Measurements from ENCODE around the gene NAALADL2. TPM values are rescaled to one million over a fixed set of nuclear protein-coding genes. Genes with fewer than 3 reads are reported as not detected.

Gene NAALADL2
- total RNA-seq, 1 experiment from 2014 or later, result 1.5 TPM

DNA sequence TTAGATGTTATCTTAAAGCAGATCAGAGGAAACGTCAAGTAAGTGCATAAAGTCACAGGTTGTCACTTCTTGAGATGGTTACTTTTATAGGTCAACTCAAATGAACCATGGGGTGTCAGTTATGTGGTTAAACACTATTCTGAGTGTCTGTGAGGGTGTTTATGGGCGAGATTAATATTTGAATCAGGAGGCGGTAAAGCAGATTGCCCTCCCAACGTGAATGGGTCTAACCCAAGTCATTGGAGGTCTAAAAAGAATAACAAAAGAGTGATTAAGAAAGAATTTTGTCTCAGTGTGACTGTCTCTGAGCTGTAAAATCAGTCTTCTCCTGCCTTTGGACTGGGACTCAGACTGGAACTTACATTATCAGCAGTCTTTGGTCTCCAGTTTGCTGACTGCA, 977.5 kb downstream of the NAALADL2 start:
- DNase-seq (ENCODE audit: low spot score), result no peak

GRCh38 chr3:175837962-175838361, 978.8 kb downstream of the NAALADL2 start:
- no peak for DNase-seq (ENCODE audit: low spot score)

DNA sequence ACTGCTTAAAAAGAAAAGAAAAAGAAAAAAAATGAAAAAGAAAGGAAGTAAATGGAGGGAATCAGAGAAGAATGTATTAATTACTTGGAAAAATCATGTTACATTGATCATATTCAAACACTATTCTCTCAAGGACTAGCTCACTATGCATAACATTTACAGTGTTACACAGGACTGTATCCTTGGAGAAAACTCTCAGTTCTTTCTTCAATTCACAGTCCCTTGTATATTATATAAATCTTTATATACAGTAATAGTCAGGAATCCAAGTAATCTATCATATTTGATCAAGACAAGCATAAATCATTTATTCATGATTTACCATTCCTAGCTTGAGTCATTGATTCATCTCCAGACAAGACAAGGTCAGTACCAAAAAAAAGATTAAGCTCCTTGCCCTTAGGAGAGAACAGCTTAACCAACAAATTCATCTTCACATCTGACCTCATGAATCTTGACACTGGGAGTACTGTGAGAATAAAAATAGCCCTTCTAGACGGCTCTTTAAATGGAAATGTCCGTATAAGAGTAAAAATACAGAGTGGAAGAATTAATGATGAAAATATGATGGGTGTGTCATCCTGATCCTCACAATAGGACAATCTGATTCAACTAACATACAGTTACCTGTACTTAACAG, 980.4 kb downstream of the NAALADL2 start:
- DNase-seq (ENCODE audit: low spot score), result no peak

GRCh38 chr3:175851541-175851940, 992.4 kb downstream of the NAALADL2 start:
- no peak for DNase-seq (ENCODE audit: low spot score)

- DNase-seq (ENCODE audit: low spot score), result no peak
Measured at GRCh38 chr3:175852560-175852959, 993.4 kb downstream of the NAALADL2 start.

DNA sequence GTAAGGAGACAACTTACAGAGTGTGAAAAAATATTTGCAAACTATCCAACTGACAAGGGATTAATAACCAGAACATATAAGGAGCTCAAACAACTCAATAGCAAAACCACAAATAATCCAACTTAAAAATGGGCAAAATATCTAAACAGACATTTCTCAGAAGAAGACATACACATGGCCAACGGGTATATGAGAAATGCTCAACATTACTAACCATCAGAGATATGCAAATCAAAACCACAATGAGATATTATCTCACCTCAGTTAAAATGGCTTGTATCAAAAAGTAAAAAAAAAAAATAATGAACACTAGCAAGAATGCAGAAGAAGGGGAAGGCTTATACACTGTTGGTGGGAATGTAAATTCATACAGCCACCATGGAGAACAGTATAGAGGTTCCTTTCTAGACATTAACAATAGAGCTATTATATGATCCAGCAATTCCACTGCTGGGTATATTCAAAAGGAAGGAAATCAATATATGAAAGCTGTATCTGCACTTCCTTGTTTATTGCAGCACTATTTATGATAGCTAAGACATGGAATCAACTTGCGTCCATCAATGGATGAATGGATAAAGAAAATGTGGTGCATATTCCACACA, 998.6 kb downstream of the NAALADL2 start:
- no peak for DNase-seq (ENCODE audit: low spot score)
